GM21717 (cell line): ENCODE data around the gene EIF2D.
"Not testable (repeated sequence)": the region's sequence is repeated elsewhere in the genome, so short reads cannot be mapped to it uniquely, and the experiment has no call there.

Experiments used
- ATAC-seq: cut with Tn5 transposase; IDR thresholded peaks from one replicate; pipeline ENCODE4 v1.9.1; 2021; ENCODE audit warnings: mild to moderate bottlenecking, moderate library complexity; ENCODE audit not compliant: unreplicated experiment

Gene EIF2D

GRCh38 chr1:206588492-206588891 is 23.8 kb downstream of the EIF2D start:
- ATAC-seq, result no peak

- ATAC-seq, result no peak
Observed at GRCh38 chr1:206587904-206588303, 24.4 kb downstream of the EIF2D start.

GRCh38 chr1:206586501-206587445 is 25.5 kb downstream of the EIF2D start:
- ATAC-seq, result no peak

GRCh38 chr1:206584683-206585082 is 27.6 kb downstream of the EIF2D start:
- no peak for ATAC-seq

- ATAC-seq, result no peak
Observed at GRCh38 chr1:206583707-206584648, 28.3 kb downstream of the EIF2D start.

GRCh38 chr1:206582971-206583706 is 29.1 kb downstream of the EIF2D start:
- no peak for ATAC-seq

- ATAC-seq, result no peak
Observed at GRCh38 chr1:206582537-206582936, 29.7 kb downstream of the EIF2D start.

- no peak for ATAC-seq
Observed at GRCh38 chr1:206581571-206581981, 30.7 kb downstream of the EIF2D start.

- ATAC-seq, result not testable (repeated sequence)
Observed at GRCh38 chr1:206581114-206581497, 31.2 kb downstream of the EIF2D start.

- ATAC-seq, result no peak
Observed at GRCh38 chr1:206580438-206581113, 31.7 kb downstream of the EIF2D start.

GRCh38 chr1:206579747-206580437 is 32.4 kb downstream of the EIF2D start:
- peak; percentile 77 for ATAC-seq

- ATAC-seq, result no peak
Observed at GRCh38 chr1:206578978-206579374, 33.3 kb downstream of the EIF2D start.

- no peak for ATAC-seq
Observed at GRCh38 chr1:206578068-206578977, 33.9 kb downstream of the EIF2D start.

GRCh38 chr1:206577626-206578025 is 34.6 kb downstream of the EIF2D start:
- no peak for ATAC-seq

GRCh38 chr1:206575894-206576737 is 36.1 kb downstream of the EIF2D start:
- ATAC-seq, result no peak

- peak; percentile 39 for ATAC-seq
Observed at GRCh38 chr1:206575165-206575893, 36.9 kb downstream of the EIF2D start.

GRCh38 chr1:206573762-206574161 is 38.5 kb downstream of the EIF2D start:
- ATAC-seq, result no peak
